SU-DHL-6 (cell line): ENCODE results near the gene TBK1.
"Not testable (repeated sequence)": the region's sequence is repeated elsewhere in the genome, so short reads cannot be mapped to it uniquely, and the experiment has no call there.

Experiments used
- H2AFZ ChIP-seq: fragments of 200-600 bp; sonication (generic); 2 replicates; pipeline ENCODE4 v1.6.1; 2014; ENCODE audit warnings: low read depth, mild to moderate bottlenecking, moderate library complexity, mixed read lengths, antibody characterized with exemption, low read length; ENCODE audit not compliant: severe bottlenecking
- H3F3A ChIP-seq: fragments of 200-600 bp; shearing (Covaris generic); 2 replicates; pipeline ENCODE4 v1.6.0; 2016; ENCODE audit warnings: antibody characterized with exemption, mild to moderate bottlenecking; ENCODE audit not compliant: insufficient read depth
- H3K27ac ChIP-seq: fragments of 200-600 bp; sonication (generic); 2 replicates; pipeline ENCODE4 v1.5.1; 2016; ENCODE audit warnings: low read depth, mild to moderate bottlenecking, low read length, moderate library complexity, mixed read lengths
- H3K27me3 ChIP-seq: fragments of 200-600 bp; sonication (generic), shearing (Covaris generic); 2 replicates; pipeline ENCODE4 v1.6.0; 2014; ENCODE audit warnings: mild to moderate bottlenecking, low read length
- H3K36me3 ChIP-seq: fragments of 200-600 bp; sonication (generic); 2 replicates; pipeline ENCODE4 v1.6.1; 2014; ENCODE audit warnings: mild to moderate bottlenecking, low read length, mixed read lengths
- H3K4me2 ChIP-seq: fragments of 300-600, 200-600 bp; shearing (Covaris generic), sonication (generic); 2 replicates; pipeline ENCODE4 v1.6.0; 2014; ENCODE audit warnings: low read length, low read depth, mild to moderate bottlenecking; ENCODE audit not compliant: poor library complexity, severe bottlenecking
- H3K4me3 ChIP-seq: fragments of 200-600 bp; sonication (generic); 2 replicates; pipeline ENCODE4 v1.5.1; 2014; ENCODE audit warnings: antibody characterized with exemption, low read length, mild to moderate bottlenecking, mixed read lengths; ENCODE audit not compliant: insufficient read depth, poor library complexity, severe bottlenecking
- H3K79me2 ChIP-seq: fragments of 200-600 bp; sonication (generic); 2 replicates; pipeline ENCODE4 v1.6.1; 2014; ENCODE audit warnings: mild to moderate bottlenecking, low read length, moderate library complexity; ENCODE audit not compliant: insufficient read depth
- H3K9ac ChIP-seq: fragments of 200-600 bp; sonication (generic); 2 replicates; pipeline ENCODE4 v1.7.0; 2014; ENCODE audit warnings: mild to moderate bottlenecking, low read length
- H3K9me2 ChIP-seq: fragments of 200-600 bp; sonication (generic); replicated peaks from 2 replicates; pipeline ENCODE4 v1.6.1; 2014; ENCODE audit warnings: low read length; ENCODE audit not compliant: insufficient read depth
- H3K9me3 ChIP-seq: fragments of 200-600 bp; sonication (generic); 2 replicates; pipeline ENCODE4 v1.6.1; 2014; ENCODE audit warnings: low read length, mixed read lengths; ENCODE audit not compliant: insufficient read depth
- H4K20me1 ChIP-seq: fragments of 200-600 bp; sonication (generic); 2 replicates; pipeline ENCODE4 v1.6.1; 2014; ENCODE audit warnings: low read depth, mild to moderate bottlenecking, antibody characterized with exemption, low read length, moderate library complexity, mixed read lengths
- EZH2phosphoT487 ChIP-seq: fragments of 200-600 bp; sonication (generic), shearing (Covaris generic); conservative IDR thresholded peaks from 2 replicates; pipeline ENCODE4 v1.6.1; 2018; ENCODE audit warnings: mild to moderate bottlenecking, antibody characterized with exemption, low read length, moderate library complexity, mixed read lengths
- TF ChIP-seq, protein P1 (sequence below): fragments of 200-600 bp; sonication (generic); IDR thresholded peaks from one replicate; pipeline ENCODE4 v1.5.1; 2017; ENCODE audit warnings: antibody characterized with exemption, mild to moderate bottlenecking, low read length, moderate library complexity; ENCODE audit not compliant: insufficient read depth, poor library complexity, severe bottlenecking

Gene TBK1

GRCh38 chr12:64538121-64538520 is 86.2 kb downstream of the TBK1 start:
- no peak for TF ChIP-seq EZH2phosphoT487
- TF ChIP-seq, protein P1, sequence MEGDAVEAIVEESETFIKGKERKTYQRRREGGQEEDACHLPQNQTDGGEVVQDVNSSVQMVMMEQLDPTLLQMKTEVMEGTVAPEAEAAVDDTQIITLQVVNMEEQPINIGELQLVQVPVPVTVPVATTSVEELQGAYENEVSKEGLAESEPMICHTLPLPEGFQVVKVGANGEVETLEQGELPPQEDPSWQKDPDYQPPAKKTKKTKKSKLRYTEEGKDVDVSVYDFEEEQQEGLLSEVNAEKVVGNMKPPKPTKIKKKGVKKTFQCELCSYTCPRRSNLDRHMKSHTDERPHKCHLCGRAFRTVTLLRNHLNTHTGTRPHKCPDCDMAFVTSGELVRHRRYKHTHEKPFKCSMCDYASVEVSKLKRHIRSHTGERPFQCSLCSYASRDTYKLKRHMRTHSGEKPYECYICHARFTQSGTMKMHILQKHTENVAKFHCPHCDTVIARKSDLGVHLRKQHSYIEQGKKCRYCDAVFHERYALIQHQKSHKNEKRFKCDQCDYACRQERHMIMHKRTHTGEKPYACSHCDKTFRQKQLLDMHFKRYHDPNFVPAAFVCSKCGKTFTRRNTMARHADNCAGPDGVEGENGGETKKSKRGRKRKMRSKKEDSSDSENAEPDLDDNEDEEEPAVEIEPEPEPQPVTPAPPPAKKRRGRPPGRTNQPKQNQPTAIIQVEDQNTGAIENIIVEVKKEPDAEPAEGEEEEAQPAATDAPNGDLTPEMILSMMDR: no peak
- Histone ChIP-seq H3K27ac (no peak overlapping the region), H3K27me3 (no peaks in the 10 kb centered on the region), H2AFZ (no peak overlapping the region), H3K9me2 (no peaks in the 10 kb centered on the region), H3K36me3 (no peaks in the 10 kb centered on the region), H3K9me3 (no peaks in the 10 kb centered on the region), H3K9ac (no peak overlapping the region), H3K4me3 (no peak overlapping the region), H3K4me2 (no peak overlapping the region), H3K79me2 (no peaks in the 10 kb centered on the region), H3F3A (no peaks in the 10 kb centered on the region), H4K20me1 (no peaks in the 10 kb centered on the region)

GRCh38 chr12:64542409-64543047 is 90.6 kb downstream of the TBK1 start:
- H3K27me3 ChIP-seq, H3K27ac ChIP-seq, H3K79me2 ChIP-seq, H2AFZ ChIP-seq, H4K20me1 ChIP-seq, H3K9ac ChIP-seq, H3F3A ChIP-seq, H3K9me2 ChIP-seq, H3K4me3 ChIP-seq, H3K9me3 ChIP-seq, H3K4me2 ChIP-seq, H3K36me3 ChIP-seq: not testable (repeated sequence)

GRCh38 chr12:64544371-64545080 is 92.6 kb downstream of the TBK1 start:
- no peak overlapping the region for H3K4me2 ChIP-seq
- no peaks in the 10 kb centered on the region for H4K20me1 ChIP-seq
- no peak overlapping the region for H2AFZ ChIP-seq
- H3K9me2 ChIP-seq: no peaks in the 10 kb centered on the region
- no peaks in the 10 kb centered on the region for H3K9me3 ChIP-seq
- H3K27ac ChIP-seq: no peak overlapping the region
- TF ChIP-seq EZH2phosphoT487: no peak
- TF ChIP-seq, protein P1: no peak
- H3K4me3 ChIP-seq: no peak overlapping the region
- no peak overlapping the region for H3K9ac ChIP-seq
- no peaks in the 10 kb centered on the region for H3K79me2 ChIP-seq
- no peaks in the 10 kb centered on the region for H3K36me3 ChIP-seq
- H3F3A ChIP-seq: no peaks in the 10 kb centered on the region
- H3K27me3 ChIP-seq: no peaks in the 10 kb centered on the region

DNA sequence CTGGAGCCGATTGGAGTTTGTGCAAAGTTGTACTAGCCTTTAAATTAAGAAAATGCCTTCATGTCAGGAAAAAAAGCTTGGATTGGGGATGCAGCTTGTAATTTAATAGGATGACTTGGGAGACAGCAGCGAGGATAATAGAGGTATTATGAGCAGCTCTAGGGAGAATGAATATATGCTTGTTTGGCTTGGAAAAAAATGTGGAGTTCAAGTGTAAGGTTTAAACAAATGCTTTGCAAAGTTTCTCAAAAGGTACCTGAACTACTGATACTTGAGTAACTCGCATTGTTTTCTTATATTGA is 93.1 kb downstream of the TBK1 start:
- Histone ChIP-seq H3K36me3 (no peaks in the 10 kb centered on the region), H3K27me3 (no peaks in the 10 kb centered on the region)

More for the DNA sequence above, 93.1 kb downstream of the TBK1 start:
- Histone ChIP-seq H3K4me3 (no peak overlapping the region), H3F3A (no peaks in the 10 kb centered on the region), H3K79me2 (no peaks in the 10 kb centered on the region), H4K20me1 (no peaks in the 10 kb centered on the region), H3K9me2 (no peaks in the 10 kb centered on the region), H3K4me2 (no peak overlapping the region), H3K27ac (no peak overlapping the region), H3K9ac (no peak overlapping the region), H2AFZ (no peak overlapping the region), H3K9me3 (no peaks in the 10 kb centered on the region)
- no peak for TF ChIP-seq EZH2phosphoT487
- TF ChIP-seq, protein P1: no peak
